ENCODE results near the gene TEN1. TPM values are rescaled to one million over a fixed set of nuclear protein-coding genes. Genes with fewer than 3 reads are reported as not detected.

The TEN1 gene
- total and polyA plus RNA-seq, 9 of the 15 experiments (the other 6 are each of a cell fraction or from before 2014, with no cell fraction given) = 1.3 to 25.7 (median 10.1) TPM

GRCh38 chr17:75940727-75941441 is 38.2 kb upstream of the TEN1 start, which contains the start of gene FBF1 (continued):
- no peak for TF ChIP-seq ZNF280A (IDR thresholded peaks at IDR 0.05; ENCODE audit: low read depth, partially characterized antibody)
- no peak for TF ChIP-seq CBX2 (IDR thresholded peaks at IDR 0.05; ENCODE audit: insufficient read depth, low read length, poor library complexity, severe bottlenecking)
- TF ChIP-seq NR1H2 (CRISPR knock-in tag; IDR thresholded peaks at IDR 0.05) = peak; percentile 94; the same call in 1 of the 2 replicates
- TF ChIP-seq ZNF586 (CRISPR knock-in tag; conservative IDR thresholded peaks at IDR 0.05) = no peak
- TF ChIP-seq PTTG1 (tag; IDR thresholded peaks at IDR 0.05; ENCODE audit: low read depth) = no peak
- no peak for TF ChIP-seq NR2F6 (CRISPR knock-in tag; IDR thresholded peaks at IDR 0.05)
- TF ChIP-seq TGIF2 (CRISPR knock-in tag; IDR thresholded peaks at IDR 0.05) = peak; percentile 77; the same call in 1 of the 2 replicates
- TF ChIP-seq SFPQ (IDR thresholded peaks at IDR 0.05; ENCODE audit: low read depth, low read length) = no peak
- TF ChIP-seq POLR3A (IDR thresholded peaks at IDR 0.05; ENCODE audit: borderline replicate concordance, extremely low read depth, insufficient read depth, insufficient read length) = no peak
- no peak for TF ChIP-seq DIDO1 (tag; IDR thresholded peaks at IDR 0.05; ENCODE audit: low read depth)
- TF ChIP-seq ZSCAN29 (IDR thresholded peaks at IDR 0.05) = no peak
- no peak for TF ChIP-seq EWSR1 (IDR thresholded peaks at IDR 0.05; ENCODE audit: borderline replicate concordance, low read depth, partially characterized antibody)
- no peak for TF ChIP-seq NEUROD1 (IDR thresholded peaks at IDR 0.05; ENCODE audit: borderline replicate concordance, low read depth, low read length, partially characterized antibody)
- no peak for TF ChIP-seq NR2C1 (IDR thresholded peaks at IDR 0.05)
- no peak; the same call in none of the 2 replicates for TF ChIP-seq NR2C1 (tag; IDR thresholded peaks at IDR 0.05)
- TF ChIP-seq HOMEZ (CRISPR knock-in tag; IDR thresholded peaks at IDR 0.05) = no peak
- no peak for TF ChIP-seq IFI16 (CRISPR knock-in tag; IDR thresholded peaks at IDR 0.05)
- TF ChIP-seq TFAM (CRISPR knock-in tag; conservative IDR thresholded peaks at IDR 0.05) = no peak
- TF ChIP-seq NKRF (IDR thresholded peaks at IDR 0.05; ENCODE audit: borderline replicate concordance) = peak; percentile 61; the same call in 1 of the 2 replicates
